Aortic smooth muscle cell (primary cell): ENCODE results near the gene TFR2. TPM values are rescaled to one million over a fixed set of nuclear protein-coding genes. Genes with fewer than 3 reads are reported as not detected.

Experiments
- total RNA-seq: library from RNA; depleted of rRNA; stranded (reverse); fragments of >200 nt; gene quantifications from 2 replicates; pipeline ENCODE4 v1.2.3, GENCODE V29; 2014

The TFR2 gene
- total RNA-seq = 0.31 and 0.40 TPM in 2 replicates

DNA sequence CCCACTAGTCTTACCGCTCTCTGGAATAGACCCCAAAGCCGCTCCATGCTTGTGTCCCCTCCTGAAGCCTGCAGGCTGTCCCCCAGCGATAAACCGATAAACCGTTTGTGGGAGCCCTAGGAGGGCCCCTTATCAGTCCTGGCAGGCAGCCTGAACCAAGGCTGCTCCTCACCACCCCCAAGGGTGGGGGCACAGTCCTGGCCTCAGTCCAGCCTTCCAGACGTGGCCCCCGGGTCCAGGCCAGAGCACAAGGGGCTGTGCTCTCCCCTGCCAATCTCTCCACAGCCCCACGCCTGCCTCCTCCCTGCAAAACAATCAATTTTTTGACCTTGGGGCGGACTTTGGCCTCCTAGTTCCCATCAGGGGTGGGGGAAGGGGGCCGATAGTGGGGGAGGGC is at the start of gene TFR2:
Gene TFR2, minus strand, starts transcription at position 90 of the 397 bp plus-strand sequence. Its CDS starts 43 bp downstream, at position 47.

DNA sequence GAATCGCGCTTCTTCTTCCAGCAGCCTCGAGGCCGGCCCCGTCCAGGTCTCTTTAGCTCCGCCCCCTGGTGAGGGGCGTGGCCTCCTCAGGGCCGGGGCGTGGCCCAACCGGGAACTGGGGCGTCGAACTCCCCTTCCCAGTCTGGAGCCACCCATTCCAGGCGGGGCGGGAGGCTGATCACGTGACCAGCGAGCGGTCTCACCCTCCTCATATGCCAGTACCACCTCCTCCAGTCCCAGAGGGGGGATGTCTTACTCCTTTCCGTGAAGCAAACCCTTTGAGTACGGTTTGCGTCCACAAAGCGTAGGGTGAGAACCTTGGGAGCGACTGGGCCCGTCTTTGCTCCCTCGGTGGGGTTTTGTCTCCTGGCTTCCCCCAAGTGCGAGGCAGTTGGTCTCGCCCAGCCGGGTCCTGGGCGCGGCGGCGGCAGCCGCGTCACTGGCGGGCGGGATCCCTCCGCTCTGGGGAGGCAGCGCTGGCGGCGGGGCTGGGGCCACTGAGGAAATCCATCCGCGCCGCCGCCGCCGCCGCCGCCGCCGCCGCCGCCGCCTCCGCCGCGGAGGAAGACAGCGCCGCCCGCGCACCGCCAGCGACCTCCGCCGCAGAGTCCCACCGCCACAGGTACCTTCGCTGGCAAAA is 32.1 kb upstream of the TFR2 start, which contains the start of gene GNB2:
Gene GNB2, plus strand, starts transcription at position 439 of the 640 bp plus-strand sequence. CDS start 2,526 bp downstream, outside the sequence.

DNA sequence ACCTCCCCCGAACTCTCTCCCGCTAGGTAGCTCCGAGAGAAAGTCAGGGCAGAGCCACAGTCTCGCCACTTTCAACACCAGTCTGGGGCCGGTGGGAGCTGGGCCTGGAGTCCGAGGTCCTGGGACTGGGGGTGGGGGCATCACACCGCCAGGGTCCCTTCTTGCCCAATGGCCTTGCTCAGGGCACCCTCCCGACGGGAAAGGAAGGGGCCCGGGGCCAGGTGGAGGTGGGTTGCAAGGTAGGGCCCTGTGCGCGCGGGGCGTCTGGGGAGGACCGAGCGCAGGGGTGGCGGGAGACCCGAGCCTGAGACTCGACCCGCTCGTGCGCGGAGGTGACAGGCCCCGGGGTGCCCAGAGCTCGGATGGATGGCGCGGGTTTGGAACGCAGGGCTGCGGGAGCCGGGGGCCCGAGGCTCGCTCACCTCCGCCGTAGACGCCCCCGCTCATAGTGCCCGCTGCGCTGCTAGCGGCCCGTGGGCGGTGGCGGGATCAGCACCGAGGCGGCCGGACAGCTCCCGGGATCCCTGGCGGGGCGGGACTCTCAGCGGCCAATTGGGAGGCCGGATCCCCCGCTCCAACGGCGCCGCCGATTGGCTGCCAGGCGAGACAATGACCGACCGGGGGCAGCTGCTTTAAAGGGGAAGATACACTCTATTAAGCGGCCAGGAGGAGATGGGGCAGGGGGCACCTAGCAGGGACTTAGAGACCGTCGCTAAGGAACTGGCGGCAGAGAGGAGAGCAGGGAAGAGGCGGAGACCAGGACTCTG is 14.7 kb upstream of the TFR2 start, which contains the start of gene ACTL6B:
Gene ACTL6B, minus strand, starts transcription at position 541 of the 767 bp plus-strand sequence. Its CDS starts 94 bp downstream, at position 447.

DNA sequence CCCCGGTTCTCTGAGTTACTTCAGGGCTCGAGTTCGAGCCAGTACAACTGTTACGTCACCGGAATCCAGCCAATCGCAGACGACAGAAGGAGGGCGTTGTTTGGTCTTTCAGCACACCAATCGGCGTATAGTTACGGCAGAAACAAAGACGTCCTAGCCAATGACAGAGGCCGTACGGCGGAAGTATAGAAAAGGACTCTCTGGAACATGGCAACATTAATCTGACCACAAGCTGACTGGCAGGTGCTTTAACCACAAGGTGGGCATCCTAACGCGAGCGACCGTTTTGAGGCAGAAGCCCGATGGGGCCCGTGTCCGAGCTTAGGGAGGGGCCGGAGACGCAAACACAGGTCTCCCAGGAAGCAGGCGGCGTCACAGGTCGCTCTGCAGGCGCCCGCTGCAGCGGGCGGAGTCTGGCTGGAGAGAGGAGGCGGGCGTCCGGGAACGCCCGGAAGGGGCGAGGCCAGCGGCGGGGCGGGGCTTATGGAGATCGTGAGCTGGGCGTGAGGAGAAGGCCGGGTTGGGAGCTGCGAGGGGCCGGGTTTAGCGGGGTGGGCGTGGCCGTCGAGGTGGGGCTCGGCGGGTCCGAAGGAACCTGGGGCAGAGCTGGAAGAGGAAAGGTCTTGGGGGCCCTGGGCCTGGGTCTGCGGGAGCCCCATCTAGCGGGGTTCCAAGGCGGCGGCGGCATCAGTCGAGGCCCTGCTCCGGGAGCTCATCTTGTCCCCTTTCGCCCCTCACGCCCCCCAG is 29.2 kb downstream of the TFR2 start, which contains the start of gene MOSPD3:
Gene MOSPD3, plus strand, starts transcription at position 558 of the 747 bp plus-strand sequence. CDS start 252 bp downstream, outside the sequence.

DNA sequence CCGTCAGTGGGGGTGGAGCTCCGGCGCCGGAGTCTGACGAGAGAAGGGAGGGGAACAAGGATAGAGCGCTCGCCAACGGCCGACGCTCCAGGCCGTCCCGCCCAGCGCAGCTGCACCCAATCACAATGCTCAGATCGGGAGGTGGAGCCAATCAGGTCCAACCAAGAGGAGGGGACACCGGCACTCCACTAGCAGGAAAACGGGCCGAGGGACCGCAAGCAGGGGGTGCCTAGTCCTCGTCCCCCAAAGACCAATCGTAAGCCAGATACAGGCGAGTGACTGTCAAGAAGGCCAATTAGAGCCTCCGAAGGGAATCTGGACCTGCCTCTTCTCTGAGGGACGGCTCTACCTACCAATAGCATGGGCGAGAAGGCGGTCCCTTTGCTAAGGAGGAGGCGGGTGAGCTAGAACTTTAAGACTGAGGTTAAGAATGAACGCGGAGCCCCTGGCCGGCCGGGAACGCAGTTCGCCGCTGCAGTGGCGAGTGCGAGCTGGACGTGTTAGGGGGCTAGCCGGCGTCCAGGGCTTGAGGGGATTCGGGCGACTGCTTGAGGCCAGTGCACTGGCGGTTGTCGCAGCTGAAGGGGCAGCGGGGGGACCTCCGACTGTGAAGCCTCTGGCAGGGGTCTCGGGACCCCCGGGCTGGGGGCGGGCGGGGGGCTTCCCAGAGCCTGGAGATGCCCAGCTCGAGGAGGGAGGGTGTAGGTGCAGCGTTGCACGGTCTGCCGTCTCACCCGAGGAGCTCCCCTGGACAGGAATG is 54.9 kb downstream of the TFR2 start, which contains the start of gene FBXO24:
Gene FBXO24, plus strand, starts transcription at position 63 of the 760 bp plus-strand sequence. Its CDS starts 298 bp downstream, at position 361.

DNA sequence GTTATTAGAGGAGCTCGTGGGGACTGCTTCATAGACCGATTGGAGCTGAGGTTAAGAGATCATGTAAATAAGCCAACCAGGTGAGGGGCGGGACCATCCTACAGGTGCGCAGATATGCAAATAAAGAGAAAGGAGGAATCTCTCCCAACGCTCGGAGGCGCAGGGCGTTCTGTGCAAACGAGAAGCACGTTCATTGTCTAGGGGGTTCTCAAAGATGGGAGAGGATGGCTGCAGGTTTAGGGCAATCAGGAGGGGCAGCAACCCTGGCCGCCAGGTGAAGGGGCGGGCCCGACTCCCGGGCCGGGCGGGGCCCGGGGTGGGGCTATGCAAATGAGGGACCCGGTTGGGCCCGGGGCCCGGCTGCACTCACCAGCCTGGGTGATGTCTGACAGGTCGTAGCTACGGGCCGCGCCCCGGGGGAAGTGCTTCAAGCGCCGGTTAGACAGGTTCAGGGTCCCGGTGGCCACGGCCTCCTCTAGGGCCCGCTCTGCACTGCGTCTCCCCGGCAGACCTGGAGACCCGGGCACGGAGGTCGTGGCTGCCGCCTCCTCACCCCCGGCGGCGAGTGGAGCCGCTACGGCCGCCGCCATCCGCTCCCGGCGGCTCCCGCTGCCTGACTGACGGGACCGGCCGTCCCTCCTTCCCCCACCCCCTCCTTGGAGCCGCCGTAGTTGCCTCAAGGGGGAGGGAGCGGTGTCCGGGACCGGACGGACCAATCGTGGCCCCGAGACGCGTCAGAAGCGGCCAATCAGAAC is 55.7 kb downstream of the TFR2 start, which contains the start of gene LRCH4:
Gene LRCH4, minus strand, starts transcription at position 619 of the 755 bp plus-strand sequence. Its CDS starts 29 bp downstream, at position 590.

DNA sequence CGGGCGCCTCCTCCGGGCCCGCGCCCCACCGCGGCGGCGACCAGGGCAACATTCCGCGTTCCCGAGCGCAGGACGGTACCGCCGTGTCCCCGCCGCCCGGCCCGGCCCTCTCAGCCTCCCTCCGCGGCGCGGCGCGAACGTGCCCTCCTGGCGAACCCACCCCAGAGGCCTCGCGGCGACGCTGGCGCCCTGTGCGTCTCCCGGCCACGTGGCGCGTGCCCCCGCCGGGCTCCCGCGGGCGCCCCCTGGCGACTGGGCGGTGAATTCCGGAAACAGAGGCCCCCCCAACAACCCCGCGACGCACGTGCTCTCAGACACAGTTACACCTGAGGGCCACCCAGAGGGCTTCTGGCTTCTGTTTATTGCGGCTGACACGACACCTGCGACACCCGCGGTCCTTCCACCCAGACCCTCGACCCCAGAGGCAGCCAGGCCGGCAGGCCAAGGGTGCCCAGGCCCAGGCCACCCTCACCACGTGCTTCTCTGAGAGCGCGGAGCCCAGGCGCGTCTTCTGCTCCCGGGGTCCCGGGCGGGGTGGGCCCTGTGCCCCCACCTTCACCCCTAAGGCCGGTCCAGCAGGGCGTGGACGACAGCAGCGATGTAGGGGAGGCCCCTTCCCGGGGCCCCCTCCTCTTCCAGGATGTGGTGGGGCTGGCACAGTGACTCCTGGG is 67.5 kb downstream of the TFR2 start, which contains the start of gene SAP25:
Gene SAP25, minus strand, starts transcription at position 210 of the 671 bp plus-strand sequence. Its CDS starts 158 bp downstream, at position 52.

Other genes with a start within 250 kb of the TFR2 start
- gene ZCWPW1, start 212.8 kb downstream of the TFR2 start, total RNA-seq = 2.2 and 2.6 TPM in 2 replicates
- gene MEPCE, start 211.7 kb downstream of the TFR2 start, total RNA-seq = 30.6 and 42.9 TPM in 2 replicates
- gene PPP1R35, start 205.1 kb downstream of the TFR2 start, total RNA-seq = 10.3 and 14.7 TPM in 2 replicates
- gene SPACDR, start 177.3 kb downstream of the TFR2 start, total RNA-seq = 0.25 and 0.79 TPM in 2 replicates
- 21.7 and 22.2 TPM in 2 replicates for gene TSC22D4, start 162.3 kb downstream of the TFR2 start, total RNA-seq
- gene NYAP1, start 157.6 kb downstream of the TFR2 start, total RNA-seq = 0.13 and 0.19 TPM in 2 replicates
- gene AGFG2, start 102.3 kb downstream of the TFR2 start, total RNA-seq = 6.0 and 9.1 TPM in 2 replicates
- not detected in 2 replicates for gene SAP25, start 67.7 kb downstream of the TFR2 start, total RNA-seq
- gene LRCH4, start 55.4 kb downstream of the TFR2 start, total RNA-seq = 6.5 and 8.8 TPM in 2 replicates
- 0.40 and 0.56 TPM in 2 replicates for gene FBXO24, start 55.2 kb downstream of the TFR2 start, total RNA-seq
- gene PCOLCE, start 39.2 kb downstream of the TFR2 start, total RNA-seq = 62.9 and 94.5 TPM in 2 replicates
- gene MOSPD3, start 29.0 kb downstream of the TFR2 start, total RNA-seq = 4.0 and 6.9 TPM in 2 replicates
- not detected in 2 replicates for gene ACTL6B, start 14.9 kb upstream of the TFR2 start, total RNA-seq
- gene GNB2, start 32.2 kb upstream of the TFR2 start, total RNA-seq = 84.4 and 86.5 TPM in 2 replicates
- gene GIGYF1, start 52.7 kb upstream of the TFR2 start, total RNA-seq = 11.4 and 11.8 TPM in 2 replicates
- 30.2 and 34.5 TPM in 2 replicates for gene POP7, start 64.6 kb upstream of the TFR2 start, total RNA-seq
- not detected in 2 replicates for gene EPO, start 78.9 kb upstream of the TFR2 start, total RNA-seq
- not detected in 2 replicates for gene ZAN, start 92.0 kb upstream of the TFR2 start, total RNA-seq
- gene EPHB4, start 186.0 kb upstream of the TFR2 start, total RNA-seq = 14.1 and 16.4 TPM in 2 replicates
- 9.7 and 13.2 TPM in 2 replicates for gene SLC12A9, start 211.2 kb upstream of the TFR2 start, total RNA-seq
- 89.4 and 93.8 TPM in 2 replicates for gene TRIP6, start 225.8 kb upstream of the TFR2 start, total RNA-seq
- 37.4 and 52.7 TPM in 2 replicates for gene SRRT, start 233.6 kb upstream of the TFR2 start, total RNA-seq
- gene UFSP1, start 248.2 kb upstream of the TFR2 start, total RNA-seq = 3.1 and 4.9 TPM in 2 replicates